ENCODE results near the gene KAZN. TPM values are rescaled to one million over a fixed set of nuclear protein-coding genes. Genes with fewer than 3 reads are reported as not detected.

Gene KAZN
- total and polyA plus RNA-seq, 2 experiments from 2014 or later, result 7.9 to 15.6 TPM

GRCh38 chr1:14745001-14745720 lies 146.7 kb downstream of the KAZN start:
- no peak overlapping the region for H3K4me2 ChIP-seq
- H3K4me1 ChIP-seq (ENCODE audit: insufficient read depth), result peaks cover 11% of the 10 kb centered on the region
- no peak overlapping the region for H3K27ac ChIP-seq
- no peaks in the 10 kb centered on the region for H3K36me3 ChIP-seq (replicated peaks; ENCODE audit: insufficient read depth, low read depth)
- no peaks in the 10 kb centered on the region for H3K9me3 ChIP-seq (ENCODE audit: low read depth)
- H4K20me1 ChIP-seq (ENCODE audit: insufficient read depth, poor library complexity, severe bottlenecking), result no peaks in the 10 kb centered on the region
- no peak for TF ChIP-seq EZH2phosphoT487 (IDR thresholded peaks at IDR 0.05; ENCODE audit: low read depth, severe bottlenecking, unreplicated experiment)
- TF ChIP-seq CTCF (IDR thresholded peaks at IDR 0.05; ENCODE audit: poor library complexity), result no peak
- no peak for TF ChIP-seq EZH2 (IDR thresholded peaks at IDR 0.05; ENCODE audit: borderline replicate concordance)
- H3K9me2 ChIP-seq (replicated peaks; ENCODE audit: insufficient read depth), result no peaks in the 10 kb centered on the region
- H2AFZ ChIP-seq, result no peak overlapping the region
- no peaks in the 10 kb centered on the region for H3K27me3 ChIP-seq
- no peaks in the 10 kb centered on the region for H3K79me2 ChIP-seq
- 80% methylated on average over 9 of the region's 9 CpGs for WGBS (ENCODE audit: low lambda C conversion rate, missing lambda C conversion rate)
- H3K4me3 ChIP-seq, result no peak overlapping the region
- no peak for DNase-seq (ENCODE audit: low spot score)

- Histone ChIP-seq H3K4me3 (no peak overlapping the region), H3K79me2 (no peaks in the 10 kb centered on the region), H3K27ac (no peak overlapping the region), H2AFZ (no peak overlapping the region), H4K20me1 (ENCODE audit: insufficient read depth, poor library complexity, severe bottlenecking) (no peaks in the 10 kb centered on the region), H3K36me3 (replicated peaks; ENCODE audit: insufficient read depth, low read depth) (no peaks in the 10 kb centered on the region), H3K27me3 (no peaks in the 10 kb centered on the region), H3K9me2 (replicated peaks; ENCODE audit: insufficient read depth) (no peaks in the 10 kb centered on the region), H3K9me3 (ENCODE audit: low read depth) (no peaks in the 10 kb centered on the region), H3K4me2 (no peak overlapping the region), H3K4me1 (ENCODE audit: insufficient read depth) (peaks cover 11% of the 10 kb centered on the region)
- 84% methylated on average over 6 of the region's 6 CpGs for WGBS (ENCODE audit: low lambda C conversion rate, missing lambda C conversion rate)
- TF ChIP-seq EZH2phosphoT487 (IDR thresholded peaks at IDR 0.05; ENCODE audit: low read depth, severe bottlenecking, unreplicated experiment) (no peak), CTCF (IDR thresholded peaks at IDR 0.05; ENCODE audit: poor library complexity) (no peak), EZH2 (IDR thresholded peaks at IDR 0.05; ENCODE audit: borderline replicate concordance) (no peak)
- no peak for DNase-seq (ENCODE audit: low spot score)
Observed at GRCh38 chr1:14745789-14746188, 147.3 kb downstream of the KAZN start.

- H3K27ac ChIP-seq, result no peak overlapping the region
- H3K9me3 ChIP-seq (ENCODE audit: low read depth), result no peaks in the 10 kb centered on the region
- no peak overlapping the region for H3K4me3 ChIP-seq
- DNase-seq (ENCODE audit: low spot score), result no peak
- H3K4me2 ChIP-seq, result no peak overlapping the region
- TF ChIP-seq CTCF (IDR thresholded peaks at IDR 0.05; ENCODE audit: poor library complexity) (no peak), EZH2phosphoT487 (IDR thresholded peaks at IDR 0.05; ENCODE audit: low read depth, severe bottlenecking, unreplicated experiment) (no peak)
- H4K20me1 ChIP-seq (ENCODE audit: insufficient read depth, poor library complexity, severe bottlenecking), result no peaks in the 10 kb centered on the region
- peaks cover 7% of the 10 kb centered on the region for H3K4me1 ChIP-seq (ENCODE audit: insufficient read depth)
- no peaks in the 10 kb centered on the region for H3K9me2 ChIP-seq (replicated peaks; ENCODE audit: insufficient read depth)
- H3K36me3 ChIP-seq (replicated peaks; ENCODE audit: insufficient read depth, low read depth), result no peaks in the 10 kb centered on the region
- H3K27me3 ChIP-seq, result no peaks in the 10 kb centered on the region
- H3K79me2 ChIP-seq, result no peaks in the 10 kb centered on the region
- H2AFZ ChIP-seq, result no peak overlapping the region
- WGBS (ENCODE audit: low lambda C conversion rate, missing lambda C conversion rate), result 92% methylated on average over 4 of the region's 4 CpGs
Observed at GRCh38 chr1:14746393-14746792, 147.9 kb downstream of the KAZN start.
